GM19395 (cell line): ENCODE measurements around the gene AGAP1.

Experiments
- ATAC-seq: cut with Tn5 transposase; IDR thresholded peaks from one replicate; pipeline ENCODE4 v1.9.1; 2021; ENCODE audit warnings: mild to moderate bottlenecking, moderate library complexity; ENCODE audit not compliant: unreplicated experiment

AGAP1 gene

GRCh38 chr2:235605312-235606003 lies 111.6 kb downstream of the AGAP1 start:
- ATAC-seq = no peak

- no peak for ATAC-seq
These were observed 112.3 kb downstream of the AGAP1 start for GRCh38 chr2:235606004-235606715.

- no peak for ATAC-seq
These were observed 113.8 kb downstream of the AGAP1 start for GRCh38 chr2:235607546-235608199.

GRCh38 chr2:235608200-235608887 lies 114.5 kb downstream of the AGAP1 start:
- ATAC-seq = no peak

- no peak for ATAC-seq
These were observed 115.5 kb downstream of the AGAP1 start for GRCh38 chr2:235609321-235609720.

GRCh38 chr2:235609746-235610145 lies 115.9 kb downstream of the AGAP1 start:
- no peak for ATAC-seq

GRCh38 chr2:235610696-235611257 lies 116.9 kb downstream of the AGAP1 start:
- no peak for ATAC-seq

GRCh38 chr2:235611349-235611748 lies 117.5 kb downstream of the AGAP1 start:
- no peak for ATAC-seq

- ATAC-seq = no peak
These were observed 117.9 kb downstream of the AGAP1 start for GRCh38 chr2:235611756-235612155.

- ATAC-seq = no peak
These were observed 118.5 kb downstream of the AGAP1 start for GRCh38 chr2:235612181-235612950.

- no peak for ATAC-seq
These were observed 119.8 kb downstream of the AGAP1 start for GRCh38 chr2:235613649-235614048.

GRCh38 chr2:235614176-235614860 lies 120.5 kb downstream of the AGAP1 start:
- ATAC-seq = no peak

- no peak for ATAC-seq
These were observed 121.3 kb downstream of the AGAP1 start for GRCh38 chr2:235614900-235615712.

- ATAC-seq = no peak
These were observed 123.0 kb downstream of the AGAP1 start for GRCh38 chr2:235616885-235617284.

- ATAC-seq = no peak
These were observed 124.2 kb downstream of the AGAP1 start for GRCh38 chr2:235618039-235618438.

- no peak for ATAC-seq
These were observed 125.7 kb downstream of the AGAP1 start for GRCh38 chr2:235619544-235619943.

- ATAC-seq = no peak
These were observed 127.9 kb downstream of the AGAP1 start for GRCh38 chr2:235621736-235622135.

GRCh38 chr2:235623111-235623510 lies 129.3 kb downstream of the AGAP1 start:
- ATAC-seq = no peak

GRCh38 chr2:235623752-235624151 lies 129.9 kb downstream of the AGAP1 start:
- ATAC-seq = no peak
